NCI-H1105 (cell line): Measurements from ENCODE around the gene FZD2.

Experiments
- DNase-seq: peaks from one replicate; lab custom pipeline; 2025; lab: John Stamatoyannopoulos, UW

The FZD2 gene

DNA sequence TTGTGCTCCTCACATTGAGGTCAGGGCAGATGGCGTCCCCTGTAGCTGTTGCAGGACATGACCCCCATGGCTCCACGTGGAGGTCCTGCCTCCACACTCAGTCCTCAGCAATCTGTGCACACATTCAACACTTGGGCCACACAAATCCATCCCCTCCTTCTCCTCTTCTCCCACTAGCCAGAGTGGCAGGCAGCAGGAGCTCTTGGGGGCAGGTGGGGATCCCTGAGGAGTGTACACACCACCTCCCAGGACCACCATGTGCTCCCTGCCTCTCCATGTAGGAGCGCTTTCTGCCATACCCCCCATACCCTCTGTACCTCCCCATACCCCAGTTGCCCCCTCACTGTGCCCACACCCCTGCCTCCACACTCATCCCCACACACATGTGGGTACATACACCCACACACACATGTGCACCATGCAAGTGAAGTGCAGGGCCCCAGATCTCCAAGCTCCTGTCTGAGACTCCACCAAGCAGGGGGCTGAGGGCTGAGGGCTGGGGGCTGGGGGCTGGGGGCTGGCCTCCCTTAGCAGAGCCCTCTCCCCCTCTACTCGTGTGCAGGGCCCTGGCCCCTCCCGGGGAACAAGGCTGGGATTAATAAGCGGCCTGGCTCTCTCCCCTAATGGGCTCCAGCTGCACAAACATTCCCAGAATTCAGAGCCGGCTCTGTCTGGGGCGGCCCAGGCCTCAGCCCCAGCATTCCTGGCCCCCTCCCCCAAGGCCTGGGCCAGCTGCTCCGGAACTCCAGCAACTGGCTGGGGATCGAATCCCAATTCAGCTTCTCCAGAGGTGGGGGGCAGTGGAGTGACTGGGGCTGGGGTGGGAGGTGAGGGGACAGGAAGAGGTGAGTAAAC lies 50.8 kb downstream of the FZD2 start:
- peak; percentile 13 for DNase-seq

DNA sequence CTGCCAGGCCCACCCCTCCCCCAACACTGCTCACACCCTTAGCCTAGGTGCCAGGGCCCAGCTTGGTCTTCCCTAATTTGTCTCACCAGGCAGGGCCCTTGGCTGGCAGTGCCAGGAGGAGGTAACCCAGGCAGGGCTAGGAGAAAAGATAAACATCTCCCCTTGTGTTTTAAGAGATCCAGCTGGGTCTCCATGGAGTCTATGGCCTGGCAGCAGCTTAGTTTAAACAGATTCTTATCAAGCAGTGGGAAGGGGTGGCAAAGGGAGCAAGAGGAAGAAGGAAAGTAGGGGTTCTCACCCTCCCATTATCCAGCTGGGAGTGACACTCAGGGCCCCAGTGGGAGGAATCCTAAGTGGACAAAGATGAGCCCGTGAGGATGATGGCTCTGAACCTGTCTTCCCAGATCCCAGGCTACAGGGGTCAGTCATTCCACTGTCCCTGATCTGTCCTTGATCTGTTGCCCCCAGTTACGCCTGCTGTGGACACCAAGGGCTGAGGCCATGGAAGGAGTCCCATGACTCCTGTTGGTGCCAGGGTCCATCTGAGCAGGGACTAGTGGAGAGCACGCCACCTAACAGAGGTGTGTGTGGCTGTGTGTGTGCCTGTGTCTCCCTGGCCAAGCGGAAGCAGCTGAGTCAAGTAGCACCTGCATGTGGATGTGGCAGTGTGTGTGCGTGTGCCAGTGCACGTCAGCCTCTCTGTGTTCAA lies 51.6 kb downstream of the FZD2 start:
- DNase-seq, result no peak

DNA sequence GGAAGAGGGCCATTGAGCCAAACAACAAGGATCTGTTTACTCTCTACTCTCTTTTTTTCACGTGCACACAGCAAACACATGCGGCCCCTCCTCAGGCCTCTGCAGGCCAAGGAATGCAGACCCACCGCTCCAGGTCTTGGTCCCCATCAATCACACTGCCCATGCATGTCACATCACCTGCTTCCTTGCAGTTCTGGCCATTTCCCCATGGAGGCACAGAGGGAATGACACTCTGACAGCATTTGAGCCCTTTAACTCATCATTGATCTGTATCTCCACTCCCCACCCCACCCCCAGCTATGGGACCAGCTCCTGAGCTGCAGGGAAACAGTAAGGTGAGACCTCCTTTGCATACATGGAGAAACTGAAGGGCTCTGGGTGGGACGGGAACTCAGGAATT lies 53.0 kb downstream of the FZD2 start:
- DNase-seq, result no peak
